HG03159 (cell line): ENCODE data around the gene HPN.
"Not testable (repeated sequence)": the region's sequence is repeated elsewhere in the genome, so short reads cannot be mapped to it uniquely, and the experiment has no call there.

Experiments used
- ATAC-seq: cut with Tn5 transposase; IDR thresholded peaks from one replicate; pipeline ENCODE4 v1.9.1; 2021; ENCODE audit warnings: mild to moderate bottlenecking, moderate library complexity; ENCODE audit not compliant: unreplicated experiment

The HPN gene

GRCh38 chr19:35008891-35009341 lies 32.6 kb upstream of the HPN start:
- ATAC-seq, result no peak

DNA sequence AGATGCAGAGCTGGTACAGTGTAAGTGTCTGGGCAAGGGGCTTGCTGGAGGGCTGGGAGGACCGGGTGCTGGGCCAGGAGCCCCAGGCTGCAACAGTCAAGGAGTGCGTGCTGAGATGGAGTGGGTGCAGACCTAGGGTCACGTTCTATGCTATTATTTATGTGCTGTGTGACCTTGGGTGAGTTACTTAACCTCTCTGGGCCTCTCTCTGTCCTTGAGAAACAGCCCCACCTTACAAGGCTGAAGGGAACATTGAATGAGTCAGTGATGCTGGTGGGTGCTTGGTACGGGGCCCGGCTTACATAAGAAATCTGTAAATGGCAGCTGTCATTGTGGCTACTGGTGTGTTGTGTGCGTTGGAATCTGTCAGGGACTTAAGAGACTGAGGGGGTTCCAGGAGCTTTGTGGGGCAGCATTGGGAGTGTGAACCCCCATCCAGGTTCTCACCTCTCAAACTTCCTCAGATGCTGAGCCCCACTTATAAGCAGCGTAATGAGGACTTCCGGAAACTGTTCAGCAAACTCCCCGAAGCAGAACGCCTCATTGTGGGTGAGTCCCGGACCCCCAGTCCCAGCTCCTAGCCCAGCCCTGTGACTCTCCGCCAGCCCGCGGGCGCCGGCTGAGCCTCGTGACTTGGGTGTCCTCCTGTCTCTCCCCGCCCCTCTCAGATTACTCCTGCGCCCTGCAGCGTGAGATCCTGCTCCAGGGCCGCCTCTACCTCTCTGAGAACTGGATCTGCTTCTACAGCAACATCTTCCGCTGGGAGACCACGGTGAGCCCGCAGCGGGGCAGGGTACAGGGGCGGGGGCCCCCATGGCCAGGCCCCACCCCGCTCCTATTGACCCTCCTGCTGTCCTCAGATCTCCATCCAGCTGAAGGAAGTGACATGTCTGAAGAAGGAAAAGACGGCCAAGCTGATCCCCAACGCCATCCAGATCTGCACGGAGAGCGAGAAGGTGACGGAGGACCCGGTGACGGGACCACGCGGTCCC lies 31.8 kb upstream of the HPN start:
- ATAC-seq, result no peak

GRCh38 chr19:35011091-35011689 lies 30.3 kb upstream of the HPN start:
- ATAC-seq, result no peak

DNA sequence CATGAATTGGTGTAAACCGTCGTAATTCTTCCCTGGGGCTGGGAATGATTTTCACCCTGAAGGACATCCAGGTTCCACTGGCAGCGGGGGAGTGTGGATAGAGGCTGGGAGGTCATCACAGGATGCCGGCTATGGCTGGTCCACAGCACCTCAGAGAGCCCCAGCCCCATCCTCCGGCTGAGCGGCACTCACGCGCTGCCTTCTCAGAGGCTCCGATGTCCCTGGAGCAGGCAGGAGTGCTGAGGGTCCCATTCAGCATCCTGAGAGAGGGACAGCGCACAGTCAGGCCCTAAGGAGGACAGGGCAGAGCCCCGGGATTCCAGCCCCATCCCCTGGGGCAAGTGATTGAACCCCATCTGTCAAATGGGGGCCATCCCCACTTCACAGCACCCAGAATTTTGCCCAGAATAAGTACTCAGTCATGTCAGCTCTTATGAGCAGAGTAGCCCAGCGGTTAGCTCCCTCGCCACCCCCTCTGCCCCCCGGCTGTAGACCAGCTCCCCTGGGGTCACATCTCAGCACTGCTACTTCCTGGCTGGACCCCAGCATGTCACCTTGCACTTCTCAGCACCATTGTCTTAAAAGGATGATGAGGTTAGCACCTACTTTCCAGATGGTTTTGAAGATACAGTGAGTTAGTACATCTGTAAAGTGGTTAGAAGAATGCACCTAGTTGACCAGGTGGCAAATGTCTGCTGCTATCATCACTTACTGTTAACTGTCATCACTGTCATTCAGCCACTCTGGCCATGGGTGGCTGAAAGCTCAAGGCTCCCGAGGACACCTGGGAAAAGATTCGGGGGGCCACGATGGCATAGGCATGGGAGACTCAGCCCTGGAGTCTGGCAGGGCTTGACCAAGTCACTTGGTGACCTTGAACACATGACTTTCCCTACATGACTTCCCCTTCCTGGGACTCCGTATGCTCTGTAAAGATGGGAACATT lies 29.5 kb upstream of the HPN start:
- ATAC-seq, result no peak

DNA sequence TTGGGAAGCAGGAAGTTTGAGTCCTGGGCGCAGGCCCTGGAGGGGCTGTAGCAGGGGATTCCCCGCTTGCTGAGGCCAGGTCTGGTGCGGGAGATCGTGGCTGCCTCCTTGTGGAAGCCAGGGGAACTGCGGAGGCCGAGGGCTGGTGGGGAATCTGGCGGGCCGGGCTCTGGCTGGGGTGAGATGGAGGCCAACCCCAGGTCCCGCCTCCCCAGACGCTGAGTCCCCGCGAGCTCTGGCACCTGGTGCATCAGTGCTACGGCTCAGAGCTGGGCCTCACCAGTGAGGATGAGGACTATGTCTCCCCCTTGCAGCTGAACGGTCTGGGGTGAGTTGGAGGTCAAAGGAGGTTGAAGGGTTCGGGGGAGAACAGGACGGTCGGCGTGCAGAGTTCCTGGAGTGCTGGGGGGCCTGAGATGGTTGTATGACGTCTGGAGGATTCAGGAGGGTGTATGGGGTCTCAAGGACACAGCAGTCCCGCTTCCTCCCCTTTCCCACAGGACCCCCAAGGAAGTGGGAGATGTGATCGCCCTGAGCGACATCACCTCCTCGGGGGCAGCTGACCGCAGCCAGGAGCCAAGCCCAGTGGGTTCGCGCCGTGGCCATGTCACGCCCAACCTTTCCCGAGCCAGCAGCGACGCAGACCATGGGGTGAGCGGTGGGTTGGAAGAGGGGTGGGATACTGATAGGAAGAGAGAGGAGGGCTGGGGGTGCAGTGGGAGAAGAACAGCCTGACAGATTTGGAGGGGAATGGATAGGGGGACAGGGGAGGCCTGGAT lies 28.3 kb upstream of the HPN start:
- no peak for ATAC-seq

- no peak for ATAC-seq
Observed at GRCh38 chr19:35013820-35014754, 27.4 kb upstream of the HPN start.

GRCh38 chr19:35014774-35015173 lies 26.7 kb upstream of the HPN start:
- ATAC-seq, result not testable (repeated sequence)

DNA sequence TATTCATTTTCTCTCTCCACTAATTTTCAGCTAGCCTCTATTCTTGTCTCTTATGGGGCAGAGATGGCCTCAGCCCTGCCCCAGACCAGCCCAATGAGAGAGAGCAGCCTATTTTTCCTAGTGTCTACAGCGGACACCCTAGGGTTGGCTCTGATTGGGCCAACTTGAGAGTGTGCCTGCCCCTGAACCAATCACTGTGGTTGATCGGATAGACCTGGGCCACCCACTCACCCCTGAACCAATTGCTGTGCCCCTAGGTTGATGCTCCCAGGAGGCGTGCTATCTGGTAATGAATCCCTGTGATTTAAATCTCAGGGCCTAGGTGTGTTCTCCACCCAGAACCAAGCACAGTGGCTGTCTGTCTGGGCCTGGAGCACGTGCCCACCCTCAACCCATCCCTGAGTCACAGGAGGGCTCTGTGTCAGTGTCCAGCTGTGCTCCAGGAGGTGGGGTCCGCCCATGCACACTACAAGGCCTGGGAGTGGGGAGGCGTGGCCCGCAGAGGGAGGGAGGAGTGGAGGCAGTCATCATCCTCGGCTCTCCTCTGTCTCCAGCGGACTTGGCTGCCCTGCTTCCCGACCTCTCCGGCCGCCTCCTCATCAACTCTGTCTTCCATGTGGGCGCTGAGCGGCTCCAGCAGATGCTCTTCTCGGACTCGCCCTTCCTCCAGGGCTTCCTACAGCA lies 26.1 kb upstream of the HPN start:
- no peak for ATAC-seq

- no peak for ATAC-seq
Observed at GRCh38 chr19:35015954-35016351, 25.6 kb upstream of the HPN start.

DNA sequence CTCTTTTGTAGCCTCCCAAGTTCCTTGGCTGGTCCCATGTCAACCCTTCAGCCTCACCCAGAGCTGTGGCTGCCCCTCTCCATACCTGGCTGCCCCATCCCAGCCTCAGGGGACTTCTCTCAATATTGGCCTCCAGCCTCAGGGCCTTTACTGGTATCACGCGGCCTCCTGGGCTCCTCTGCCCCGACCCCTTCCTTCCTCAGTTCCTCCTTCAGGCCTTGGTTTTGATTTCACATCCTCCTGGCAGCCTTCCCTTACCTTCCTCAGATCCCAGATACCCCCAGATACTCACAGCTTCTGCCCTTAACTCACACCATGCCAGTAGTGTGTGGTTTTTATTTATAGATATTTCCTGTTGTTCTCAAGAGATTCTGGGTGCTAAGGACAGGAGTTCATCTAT lies 24.0 kb upstream of the HPN start:
- ATAC-seq, result no peak

DNA sequence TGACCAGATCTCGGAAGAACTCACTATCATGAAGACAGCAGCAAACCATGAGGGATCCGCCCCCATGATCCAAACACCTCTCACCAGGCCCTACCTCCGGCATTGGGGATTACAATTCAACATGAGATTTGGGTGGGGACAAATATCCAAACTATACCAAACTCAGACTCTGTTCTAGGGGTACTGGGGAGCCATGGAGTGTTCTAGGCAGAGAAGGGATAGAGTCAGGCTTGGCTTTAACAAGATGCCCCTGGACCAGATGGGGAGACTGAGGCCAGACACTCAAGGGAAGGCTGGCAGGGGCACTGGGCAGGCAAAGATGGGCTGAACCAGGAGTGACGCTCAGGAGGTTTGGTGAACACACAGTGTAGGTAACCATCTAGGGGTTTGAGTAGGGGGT lies 23.1 kb upstream of the HPN start:
- no peak for ATAC-seq

- ATAC-seq, result no peak
Observed at GRCh38 chr19:35019144-35019543, 22.4 kb upstream of the HPN start.

DNA sequence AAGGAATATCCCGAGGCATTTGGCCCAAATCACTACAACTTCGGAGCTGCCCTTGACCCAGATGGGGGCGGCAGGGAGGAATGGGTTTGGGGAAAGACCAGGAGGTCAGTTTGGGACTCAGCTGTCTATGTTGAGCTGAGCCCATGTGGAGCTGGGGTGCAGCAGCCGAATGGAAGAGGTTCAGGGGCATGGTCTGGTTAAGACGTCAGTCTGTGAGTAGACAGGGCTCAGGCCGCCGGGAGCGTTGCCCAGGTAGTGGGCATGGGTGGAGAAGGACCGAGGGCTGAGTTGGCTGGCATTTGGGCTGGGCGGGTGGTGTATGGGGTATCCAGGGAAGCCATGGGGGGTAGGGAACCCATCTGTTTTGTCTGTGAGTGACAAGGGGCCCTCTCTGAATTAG lies 20.5 kb upstream of the HPN start:
- ATAC-seq, result no peak

- ATAC-seq, result no peak
Observed at GRCh38 chr19:35021596-35021995, 19.9 kb upstream of the HPN start.

- ATAC-seq, result no peak
Observed at GRCh38 chr19:35022460-35022859, 19.1 kb upstream of the HPN start.

DNA sequence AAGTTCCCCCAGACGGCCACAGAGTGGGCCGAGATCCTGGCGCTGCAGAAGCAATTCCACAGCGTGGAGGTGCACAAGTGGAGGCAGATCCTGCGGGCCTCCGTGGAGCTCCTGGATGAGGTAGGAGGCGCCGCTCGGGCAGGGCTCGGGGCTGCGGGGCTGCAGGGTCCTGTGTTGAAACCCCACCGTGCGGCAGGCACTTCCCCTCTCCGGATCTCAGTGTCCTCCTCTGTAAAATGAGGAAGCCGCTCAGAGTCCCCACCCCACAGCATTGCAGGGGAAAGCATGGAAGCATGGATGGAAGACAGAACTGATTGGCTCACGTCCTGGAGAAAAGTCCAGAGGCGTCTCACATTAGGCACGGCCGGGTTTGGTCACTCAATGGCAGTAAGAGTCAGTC lies 18.1 kb upstream of the HPN start:
- no peak for ATAC-seq

- no peak for ATAC-seq
Observed at GRCh38 chr19:35024095-35024494, 17.4 kb upstream of the HPN start.

- no peak for ATAC-seq
Observed at GRCh38 chr19:35025969-35026368, 15.6 kb upstream of the HPN start.

GRCh38 chr19:35026418-35026817 lies 15.1 kb upstream of the HPN start:
- no peak for ATAC-seq
